PC-3 (cell line): ENCODE results near the gene GEMIN5. TPM values are rescaled to one million over a fixed set of nuclear protein-coding genes. Genes with fewer than 3 reads are reported as not detected.
A peak's percentile ranks its signal among the peaks of the same experiment; 100 is the strongest.

Experiments used
- ATAC-seq: fragments of 200-7000 bp; cut with Tn5 transposase; 2 replicates; pipeline ENCODE4 v1.9.1; 2020; ENCODE audit warnings: mild to moderate bottlenecking, moderate library complexity
- BruUV-seq: library from RNA; stranded (reverse); fragments of 400-500 nt; replicated peaks from 2 replicates; lab custom pipeline; 2021; lab: Mats Ljungman, UMichigan
- CTCF ChIA-PET: fragments of 300-600 bp; sonication (Branson Sonifier 250); formaldehyde crosslinking; loops from one replicate; lab custom pipeline; 2022; ENCODE audit warnings: antibody characterized with exemption; lab: Charles Lee
- POLR2A ChIA-PET: fragments of 300-600 bp; sonication (Branson Sonifier 250); formaldehyde crosslinking; loops from one replicate; lab custom pipeline; 2022; ENCODE audit warnings: antibody characterized with exemption; ENCODE audit not compliant: unreplicated experiment; lab: Charles Lee
- DNase-seq: peaks from one replicate; pipeline ENCODE4 v3.0.0-alpha.2; 2015
- H2AFZ ChIP-seq: fragments of 300-600 bp; sonication (generic); 2 replicates; pipeline ENCODE4 v1.6.0; 2016; ENCODE audit warnings: antibody characterized with exemption, low read length
- H3F3A ChIP-seq: fragments of 300-600 bp; sonication (generic); one replicate; pipeline ENCODE4 v1.6.0; 2017; ENCODE audit warnings: antibody characterized with exemption, low read length, control low read depth, mild to moderate bottlenecking; ENCODE audit not compliant: unreplicated experiment
- H3K27ac ChIP-seq: fragments of 300-600 bp; sonication (generic); 2 replicates; pipeline ENCODE4 v1.5.1; 2016; ENCODE audit warnings: mild to moderate bottlenecking, low read length
- H3K27me3 ChIP-seq: fragments of 300-600 bp; sonication (generic); 2 replicates; pipeline ENCODE4 v1.6.1; 2016; ENCODE audit warnings: low read length, mixed read lengths
- H3K36me3 ChIP-seq: fragments of 300-600 bp; sonication (generic); 2 replicates; pipeline ENCODE4 v1.6.1; 2016; ENCODE audit warnings: low read depth, mixed run types, low read length, mixed read lengths
- H3K4me1 ChIP-seq: fragments of 300-600 bp; sonication (generic); 2 replicates; pipeline ENCODE4 v1.5.1; 2016; ENCODE audit warnings: low read length; ENCODE audit not compliant: insufficient read depth
- H3K4me2 ChIP-seq: fragments of 300-600 bp; sonication (generic); 2 replicates; pipeline ENCODE4 v1.6.0; 2016; ENCODE audit warnings: low read length
- H3K4me3 ChIP-seq: fragments of 300-600 bp; sonication (generic); 2 replicates; pipeline ENCODE4 v1.5.1; 2016; ENCODE audit warnings: mild to moderate bottlenecking, low read length, mixed read lengths
- H3K79me2 ChIP-seq: fragments of 300-600 bp; sonication (generic); 2 replicates; pipeline ENCODE4 v1.6.1; 2017; ENCODE audit warnings: low read length, mixed read lengths
- H3K9ac ChIP-seq: fragments of 300-600 bp; sonication (generic); 2 replicates; pipeline ENCODE4 v1.6.0; 2016; ENCODE audit warnings: mild to moderate bottlenecking, low read length
- H3K9me2 ChIP-seq: fragments of 300-600 bp; sonication (generic); replicated peaks from 2 replicates; pipeline ENCODE4 v1.6.1; 2016; ENCODE audit warnings: mixed run types, low read length, mixed read lengths
- H3K9me3 ChIP-seq: fragments of 300-600 bp; sonication (generic); 2 replicates; pipeline ENCODE4 v1.6.1; 2016; ENCODE audit warnings: low read length, mixed read lengths
- H4K20me1 ChIP-seq: fragments of 300-600 bp; sonication (generic); 2 replicates; pipeline ENCODE4 v1.6.1; 2016; ENCODE audit warnings: low read length, mixed read lengths
- EZH2 ChIP-seq: fragments of 300-600 bp; sonication (generic); IDR thresholded peaks from one replicate; pipeline ENCODE4 v1.6.1; 2017; ENCODE audit warnings: antibody characterized with exemption, mild to moderate bottlenecking, low read length; ENCODE audit not compliant: unreplicated experiment
- intact Hi-C: fragments of 100-400 bp; cut with micrococcal nuclease; formaldehyde crosslinking; loops from 2 replicates; pipeline ENCODE4 v1.9.0; 2023
- total RNA-seq: library from RNA; depleted of rRNA; stranded (reverse); fragments of >200 nt; gene quantifications from 2 replicates; pipeline ENCODE4 v1.2.3, GENCODE V29; 2014
- TF ChIP-seq, protein P1 (sequence below): fragments of 300-600 bp; sonication (generic); conservative IDR thresholded peaks from 2 replicates; pipeline ENCODE4 v1.5.1; 2017; ENCODE audit warnings: antibody characterized with exemption, low read depth, mild to moderate bottlenecking, low read length

The GEMIN5 gene
- total RNA-seq, 1 experiment from 2014 or later: 19.8 TPM

DNA sequence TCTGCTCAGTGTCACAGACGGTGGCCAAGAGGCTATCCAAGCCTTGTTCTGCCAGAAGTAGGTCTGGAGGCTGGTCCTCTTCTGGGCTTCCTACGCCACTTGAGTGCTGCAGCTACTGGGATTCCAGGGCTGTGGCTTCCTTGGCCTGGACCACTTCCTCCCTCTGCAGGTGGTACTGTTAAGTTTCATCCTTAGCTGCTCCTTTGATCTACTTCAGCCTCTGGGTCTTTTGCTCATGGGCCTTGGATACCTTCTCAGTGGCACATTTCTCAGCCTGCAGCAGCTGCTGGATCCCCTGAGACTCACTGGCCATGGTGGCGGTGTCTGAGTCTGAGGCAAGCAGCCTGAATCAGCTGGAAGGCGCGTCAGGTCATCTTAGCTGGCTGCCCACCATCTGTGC lies 69.3 kb downstream of the GEMIN5 start:
- H3K9me3 ChIP-seq: no peaks in the 10 kb centered on the region
- ATAC-seq: peak; percentile 33; the same call in 1 of the 2 replicates
- no peaks in the 10 kb centered on the region for H3K4me1 ChIP-seq
- H4K20me1 ChIP-seq: no peaks in the 10 kb centered on the region
- no peak overlapping the region for H2AFZ ChIP-seq
- H3F3A ChIP-seq: no peaks in the 10 kb centered on the region
- H3K27me3 ChIP-seq: no peaks in the 10 kb centered on the region
- ChIA-PET POLR2A (no interaction called here), CTCF (interaction anchor here (0.8 kb wide), 1 partner anchor 218 kb away, joined by 3 read pairs; no protein-coding TSS in a partner anchor)
- peaks cover 3% of the 10 kb centered on the region for H3K79me2 ChIP-seq
- intact Hi-C loops: loop anchor here (1.0 kb wide), 1 partner anchor 218 kb away; no protein-coding TSS in a partner anchor
- BruUV-seq: no TSS peak
- H3K9me2 ChIP-seq: no peaks in the 10 kb centered on the region
- no peak overlapping the region for H3K9ac ChIP-seq
- no peak overlapping the region for H3K4me2 ChIP-seq
- H3K27ac ChIP-seq: no peak overlapping the region
- H3K4me3 ChIP-seq: no peak overlapping the region
- no peak for TF ChIP-seq EZH2
- TF ChIP-seq, protein P1, sequence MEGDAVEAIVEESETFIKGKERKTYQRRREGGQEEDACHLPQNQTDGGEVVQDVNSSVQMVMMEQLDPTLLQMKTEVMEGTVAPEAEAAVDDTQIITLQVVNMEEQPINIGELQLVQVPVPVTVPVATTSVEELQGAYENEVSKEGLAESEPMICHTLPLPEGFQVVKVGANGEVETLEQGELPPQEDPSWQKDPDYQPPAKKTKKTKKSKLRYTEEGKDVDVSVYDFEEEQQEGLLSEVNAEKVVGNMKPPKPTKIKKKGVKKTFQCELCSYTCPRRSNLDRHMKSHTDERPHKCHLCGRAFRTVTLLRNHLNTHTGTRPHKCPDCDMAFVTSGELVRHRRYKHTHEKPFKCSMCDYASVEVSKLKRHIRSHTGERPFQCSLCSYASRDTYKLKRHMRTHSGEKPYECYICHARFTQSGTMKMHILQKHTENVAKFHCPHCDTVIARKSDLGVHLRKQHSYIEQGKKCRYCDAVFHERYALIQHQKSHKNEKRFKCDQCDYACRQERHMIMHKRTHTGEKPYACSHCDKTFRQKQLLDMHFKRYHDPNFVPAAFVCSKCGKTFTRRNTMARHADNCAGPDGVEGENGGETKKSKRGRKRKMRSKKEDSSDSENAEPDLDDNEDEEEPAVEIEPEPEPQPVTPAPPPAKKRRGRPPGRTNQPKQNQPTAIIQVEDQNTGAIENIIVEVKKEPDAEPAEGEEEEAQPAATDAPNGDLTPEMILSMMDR: peak; percentile 33; the same call in 1 of the 2 replicates
- DNase-seq: peak; percentile 7
- H3K36me3 ChIP-seq: 0 out of 2 replicates have a peak, but pooled peaks cover 2% of the 10 kb centered on the region

GRCh38 chr5:154866841-154867240 lies 71.2 kb downstream of the GEMIN5 start:
- no TSS peak for BruUV-seq
- Histone ChIP-seq H3K9ac (no peak overlapping the region), H3K4me3 (no peak overlapping the region), H3K9me2 (no peaks in the 10 kb centered on the region), H3K4me2 (no peak overlapping the region), H3K27me3 (no peaks in the 10 kb centered on the region), H3K79me2 (peaks cover 21% of the 10 kb centered on the region), H3K9me3 (no peaks in the 10 kb centered on the region), H2AFZ (no peak overlapping the region), H3K27ac (no peak overlapping the region), H3F3A (no peaks in the 10 kb centered on the region), H3K4me1 (no peaks in the 10 kb centered on the region), H3K36me3 (no peaks in the 10 kb centered on the region; the same call in 1 of the 2 replicates), H4K20me1 (no peaks in the 10 kb centered on the region)
- TF ChIP-seq, protein P1: no peak
- no peak for TF ChIP-seq EZH2
- intact Hi-C loops: no loop called here
- DNase-seq (no peak), ATAC-seq (peak; percentile 40)
- CTCF ChIA-PET: no interaction called here
- POLR2A ChIA-PET: no interaction called here

DNA sequence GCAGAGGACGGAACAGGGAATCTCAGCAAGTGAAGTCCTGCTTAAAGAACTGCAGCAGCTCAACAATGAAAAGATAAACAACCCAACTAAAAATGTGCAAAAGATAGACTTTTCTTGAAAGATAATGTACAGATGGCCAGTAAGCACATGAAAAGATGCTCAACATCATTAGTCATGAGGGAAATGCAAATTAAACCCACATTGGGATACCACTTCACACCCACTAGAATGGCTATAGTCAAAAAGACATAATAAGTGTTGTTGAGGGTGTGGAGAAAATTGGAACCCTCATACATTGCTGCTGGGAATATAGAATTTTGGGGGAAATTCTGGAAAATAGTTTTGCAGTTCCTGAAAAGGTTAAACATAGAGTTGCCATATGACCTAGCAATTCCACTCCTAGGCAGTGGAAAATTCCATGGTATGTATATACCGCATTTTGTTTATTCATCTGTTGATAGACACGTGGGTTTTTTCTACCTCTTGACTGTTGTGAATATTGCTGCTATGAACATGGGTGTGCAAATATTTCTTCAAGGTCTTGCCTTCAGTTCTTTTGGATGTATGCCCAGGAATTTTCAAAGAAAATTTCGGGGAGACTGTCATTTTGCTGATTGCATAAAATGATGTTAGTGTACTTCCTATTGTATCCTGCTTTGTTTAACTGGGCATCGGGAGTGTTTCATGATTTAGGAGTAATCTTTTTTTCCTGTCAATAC lies 72.4 kb downstream of the GEMIN5 start:
- no peak for DNase-seq
- Histone ChIP-seq H3K27me3 (no peaks in the 10 kb centered on the region), H2AFZ (no peak overlapping the region), H3K36me3 (no peaks in the 10 kb centered on the region; the same call in 1 of the 2 replicates), H4K20me1 (no peaks in the 10 kb centered on the region), H3K27ac (no peak overlapping the region), H3K9me3 (no peaks in the 10 kb centered on the region), H3K4me1 (no peaks in the 10 kb centered on the region), H3K79me2 (peaks cover 33% of the 10 kb centered on the region), H3K9me2 (no peaks in the 10 kb centered on the region), H3K4me3 (no peak overlapping the region), H3F3A (no peaks in the 10 kb centered on the region), H3K9ac (no peak overlapping the region), H3K4me2 (no peak overlapping the region)
- ChIA-PET POLR2A (no interaction called here), CTCF (no interaction called here)
- no peak; the same call in 1 of the 2 replicates for ATAC-seq
- no TSS peak for BruUV-seq
- TF ChIP-seq, protein P1: no peak
- intact Hi-C loops: no loop called here
